Stimulated activated CD8-positive, alpha-beta memory T cell treated with anti-CD3 and anti-CD28 coated beads, Interleukin-12 subunit alpha, Interleukin-12 subunit beta, amount 100 ng/mL, for 1 hour (primary cell): Measurements from ENCODE around the gene IL1RAPL1.

Source experiments
- DNase-seq: peaks from one replicate; pipeline ENCODE4 v3.0.0-alpha.2; 2020; ENCODE audit warnings: low read depth

Gene IL1RAPL1

GRCh38 chrX:29903360-29903759 is 1316.1 kb downstream of the IL1RAPL1 start:
- DNase-seq = no peak

GRCh38 chrX:29911673-29912072 is 1324.4 kb downstream of the IL1RAPL1 start:
- no peak for DNase-seq

- DNase-seq = no peak
Measured at GRCh38 chrX:29913647-29914046, 1326.4 kb downstream of the IL1RAPL1 start.

- DNase-seq = no peak
Measured at GRCh38 chrX:29922607-29923006, 1335.4 kb downstream of the IL1RAPL1 start.

- DNase-seq = no peak
Measured at GRCh38 chrX:29926056-29926455, 1338.8 kb downstream of the IL1RAPL1 start.

GRCh38 chrX:29926659-29927058 is 1339.4 kb downstream of the IL1RAPL1 start:
- no peak for DNase-seq

- no peak for DNase-seq
Measured at GRCh38 chrX:29935455-29935854, 1348.2 kb downstream of the IL1RAPL1 start.

- no peak for DNase-seq
Measured at GRCh38 chrX:29940750-29941149, 1353.5 kb downstream of the IL1RAPL1 start.

- no peak for DNase-seq
Measured at GRCh38 chrX:29941287-29941686, 1354.0 kb downstream of the IL1RAPL1 start.

- DNase-seq = no peak
Measured at GRCh38 chrX:29947225-29947624, 1360.0 kb downstream of the IL1RAPL1 start.

GRCh38 chrX:29948653-29949052 is 1361.4 kb downstream of the IL1RAPL1 start:
- DNase-seq = no peak

- no peak for DNase-seq
Measured at GRCh38 chrX:29952016-29952415, 1364.8 kb downstream of the IL1RAPL1 start.

GRCh38 chrX:29962061-29962460 is 1374.8 kb downstream of the IL1RAPL1 start:
- DNase-seq = no peak

- no peak for DNase-seq
Measured at GRCh38 chrX:29965634-29966033, 1378.4 kb downstream of the IL1RAPL1 start.

- DNase-seq = no peak
Measured at GRCh38 chrX:29992083-29992482, 1404.8 kb downstream of the IL1RAPL1 start.

GRCh38 chrX:30005813-30006212 is 1418.6 kb downstream of the IL1RAPL1 start:
- DNase-seq = no peak
